Left lung (tissue), 10 donors: ENCODE data around the gene RASSF5. TPM values are rescaled to one million over a fixed set of nuclear protein-coding genes. Genes with fewer than 3 reads are reported as not detected.

Source experiments
- ATAC-seq: fragments of 200-7000 bp; cut with Tn5 transposase; one replicate; pipeline ENCODE4 v1.9.1; 2020; ENCODE audit warnings: moderate library complexity
- DNase-seq, 4 donors: peaks; one replicate each; pipeline ENCODE4 v3.0.0-alpha.2; 2013 to 2020
- H3K27ac ChIP-seq, 2 donors: fragments of 200-600 bp; sonication (generic) in 1 of 2; one replicate each; pipeline versions ENCODE4 v1.5.0 to v1.8.0; 2020 to 2021
- H3K27me3 ChIP-seq, 2 donors: fragments of 200-600 bp; sonication (generic) in 1 of 2; one replicate each; pipeline versions ENCODE4 v1.5.0 to v1.8.0; 2020 to 2021
- H3K36me3 ChIP-seq, 2 donors: fragments of 200-600 bp; sonication (generic) in 1 of 2; one replicate each; pipeline versions ENCODE4 v1.5.0 to v1.8.0; 2020 to 2021
- H3K4me1 ChIP-seq, 2 donors: fragments of 200-600 bp; one replicate each; pipeline ENCODE4 v1.8.0; 2021
- H3K4me3 ChIP-seq, 2 donors: fragments of 200-600 bp; sonication (generic) in 1 of 2; one replicate each; pipeline versions ENCODE4 v1.5.0 to v1.8.0; 2020 to 2021; ENCODE audit warnings: mild to moderate bottlenecking in 1 of 2
- H3K9me3 ChIP-seq, 2 donors: fragments of 200-600 bp; sonication (generic) in 1 of 2; one replicate each; pipeline versions ENCODE4 v1.5.0 to v1.8.0; 2020 to 2021
- CTCF ChIP-seq, 2 donors: fragments of 200-600 bp; sonication (generic) in 1 of 2; IDR thresholded peaks; one replicate each; pipeline versions ENCODE4 v1.5.0 to v1.8.0; 2021; ENCODE audit warnings: antibody characterized with exemption in 2 of 2
- intact Hi-C, 2 donors: fragments of 100-400 bp; cut with DNase I; formaldehyde crosslinking; loops; one replicate each; pipeline versions ENCODE4 v1.11.2 to v1.14.2; 2022
- polyA plus RNA-seq, 6 donors: library from polyadenylated mRNA; unstranded; fragments of 120-200 nt; gene quantifications; one replicate each; pipeline ENCODE4 v1.2.1, GENCODE V29; 2013; ENCODE audit not compliant: insufficient read length in 6 of 6
- total RNA-seq, 2 donors: library from RNA; stranded (reverse); fragmentation: NEBNext Ultra II Directional; extraction: Animal tissue kit (Norgen Biotek cat#: 25700); gene quantifications; one replicate each; pipeline ENCODE4 v1.2.1, GENCODE V29; 2021
- donor health status: DM: no; HTN: yes; CAD: no.
- donor health status: DM: no; HTN: no; CAD: no.

The RASSF5 gene
- total and polyA plus RNA-seq, 8 donors, result 5.8 to 40.9 (median 11.6) TPM

- H3K27ac ChIP-seq, result peak overlapping the region in 1 of 2 donors; percentile 98
- no peaks in the 10 kb centered on the region for H3K27me3 ChIP-seq
- DNase-seq, result no peak
- ATAC-seq, result no peak
- intact Hi-C loops, result no loop called here
- peaks cover 7 to 92% of the 10 kb centered on the region in 2 donors for H3K4me1 ChIP-seq
- H3K36me3 ChIP-seq, result no peaks in the 10 kb centered on the region
- TF ChIP-seq CTCF (IDR thresholded peaks at IDR 0.05), result no peak
- H3K9me3 ChIP-seq, result no peaks in the 10 kb centered on the region
- no peak overlapping the region for H3K4me3 ChIP-seq
These were observed 66.0 kb downstream of the RASSF5 start for GRCh38 chr1:206573319-206573718.

DNA sequence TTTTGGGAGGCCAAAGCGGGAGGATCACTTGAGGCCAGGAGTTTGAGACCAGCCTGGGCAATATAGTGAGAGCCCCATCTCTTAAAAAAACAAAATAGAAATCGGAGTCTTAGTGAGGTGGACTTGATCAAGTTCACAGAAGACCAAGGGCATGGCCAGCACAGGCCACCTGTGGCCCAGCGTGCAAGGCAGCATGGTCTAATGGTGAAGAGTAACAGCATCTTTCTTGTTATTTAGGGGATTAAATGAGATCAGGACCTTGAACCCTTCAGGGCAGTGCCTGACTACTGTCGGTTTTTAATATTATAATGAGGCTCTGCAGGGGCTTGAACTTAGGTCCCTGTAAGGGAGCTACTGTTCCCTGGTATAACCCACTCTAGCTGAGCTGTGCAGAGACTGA is 66.4 kb downstream of the RASSF5 start:
- intact Hi-C loops, result no loop called here
- no peak overlapping the region for H3K4me3 ChIP-seq
- DNase-seq (no peak), ATAC-seq (no peak)
- no peaks in the 10 kb centered on the region for H3K27me3 ChIP-seq
- no peaks in the 10 kb centered on the region for H3K36me3 ChIP-seq
- H3K9me3 ChIP-seq, result no peaks in the 10 kb centered on the region
- peaks cover 7 to 92% of the 10 kb centered on the region in 2 donors for H3K4me1 ChIP-seq
- H3K27ac ChIP-seq, result peak overlapping the region in 1 of 2 donors; percentile 98
- TF ChIP-seq CTCF (IDR thresholded peaks at IDR 0.05), result no peak

DNA sequence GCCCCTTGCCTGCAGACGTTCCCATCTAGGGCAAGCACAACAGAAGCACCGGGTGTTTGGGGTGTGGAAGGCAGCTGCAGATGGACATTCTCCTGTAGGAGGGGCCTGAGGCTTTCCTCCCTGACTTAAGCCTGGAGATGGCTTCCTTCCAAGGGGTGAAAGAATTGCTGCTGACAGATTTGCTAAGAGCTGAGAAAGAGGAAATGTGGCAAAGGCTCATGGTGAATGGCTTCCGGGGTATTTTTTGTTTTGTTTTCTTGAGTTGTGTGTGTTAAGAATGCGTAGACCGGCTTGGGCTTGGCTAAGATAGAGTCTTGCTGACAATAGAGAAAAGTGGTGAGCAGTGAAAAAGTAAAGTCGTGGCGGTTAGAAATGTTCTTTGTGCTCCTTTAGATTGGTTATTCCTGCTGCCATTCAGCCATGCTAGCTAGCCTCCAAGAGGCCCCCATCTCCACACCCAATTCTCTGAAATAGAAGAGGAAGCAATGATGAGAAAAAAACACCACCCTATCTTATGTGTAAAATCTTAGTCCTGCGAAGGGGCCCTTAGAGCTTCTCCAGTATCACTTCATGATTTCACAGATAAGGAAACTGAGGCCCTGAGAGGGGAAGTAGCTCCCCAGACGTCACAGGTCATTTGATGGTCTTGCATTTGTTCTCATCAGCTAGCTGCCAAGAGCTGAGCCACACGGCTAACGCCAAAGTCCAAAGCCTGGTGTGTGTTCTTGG is 68.0 kb downstream of the RASSF5 start:
- peak in 3 of 4 donors; percentile 67 to 85 (median 73) for DNase-seq
- intact Hi-C loops, result no loop called here
- peak; percentile 65 for ATAC-seq
- no peaks in the 10 kb centered on the region for H3K36me3 ChIP-seq
- peak overlapping the region; percentile 77 to 98 for H3K27ac ChIP-seq
- peak overlapping the region in 1 of 2 donors; percentile 0 for H3K4me3 ChIP-seq
- no peak for TF ChIP-seq CTCF (IDR thresholded peaks at IDR 0.05)
- H3K27me3 ChIP-seq, result no peaks in the 10 kb centered on the region
- no peaks in the 10 kb centered on the region for H3K9me3 ChIP-seq
- H3K4me1 ChIP-seq, result peaks cover 7 to 92% of the 10 kb centered on the region in 2 donors

- peaks cover 7 to 93% of the 10 kb centered on the region in 2 donors for H3K4me1 ChIP-seq
- H3K27ac ChIP-seq, result peak overlapping the region; percentile 77 to 98
- no peaks in the 10 kb centered on the region for H3K36me3 ChIP-seq
- DNase-seq, result no peak
- intact Hi-C loops, result no loop called here
- no peak for ATAC-seq
- TF ChIP-seq CTCF (IDR thresholded peaks at IDR 0.05), result no peak
- H3K27me3 ChIP-seq, result no peaks in the 10 kb centered on the region
- no peaks in the 10 kb centered on the region for H3K9me3 ChIP-seq
- peak overlapping the region in 1 of 2 donors; percentile 0 for H3K4me3 ChIP-seq
These were observed 68.8 kb downstream of the RASSF5 start for GRCh38 chr1:206575894-206576737.

GRCh38 chr1:206577626-206578025 is 70.3 kb downstream of the RASSF5 start:
- intact Hi-C loops, result no loop called here

More at GRCh38 chr1:206577626-206578025, 70.3 kb downstream of the RASSF5 start:
- H3K27ac ChIP-seq, result peak overlapping the region in 1 of 2 donors; percentile 98
- ATAC-seq (no peak), DNase-seq (no peak)
- no peaks in the 10 kb centered on the region for H3K9me3 ChIP-seq
- H3K4me1 ChIP-seq, result peaks cover 7 to 99% of the 10 kb centered on the region in 2 donors
- H3K4me3 ChIP-seq, result no peak overlapping the region
- TF ChIP-seq CTCF (IDR thresholded peaks at IDR 0.05), result no peak
- no peaks in the 10 kb centered on the region for H3K36me3 ChIP-seq
- no peaks in the 10 kb centered on the region for H3K27me3 ChIP-seq
